EH (cell line): ENCODE results near the gene FAIM2.
A peak's percentile ranks its signal among the peaks of the same experiment; 100 is the strongest.

Source experiments
- DNase-seq: peaks from one replicate; pipeline ENCODE4 v3.0.0-alpha.2; 2015; ENCODE audit warnings: low read depth

FAIM2 gene

GRCh38 chr12:49939707-49940106 is 36.0 kb upstream of the FAIM2 start:
- DNase-seq: no peak

GRCh38 chr12:49939307-49939706 is 35.6 kb upstream of the FAIM2 start:
- DNase-seq: no peak

DNA sequence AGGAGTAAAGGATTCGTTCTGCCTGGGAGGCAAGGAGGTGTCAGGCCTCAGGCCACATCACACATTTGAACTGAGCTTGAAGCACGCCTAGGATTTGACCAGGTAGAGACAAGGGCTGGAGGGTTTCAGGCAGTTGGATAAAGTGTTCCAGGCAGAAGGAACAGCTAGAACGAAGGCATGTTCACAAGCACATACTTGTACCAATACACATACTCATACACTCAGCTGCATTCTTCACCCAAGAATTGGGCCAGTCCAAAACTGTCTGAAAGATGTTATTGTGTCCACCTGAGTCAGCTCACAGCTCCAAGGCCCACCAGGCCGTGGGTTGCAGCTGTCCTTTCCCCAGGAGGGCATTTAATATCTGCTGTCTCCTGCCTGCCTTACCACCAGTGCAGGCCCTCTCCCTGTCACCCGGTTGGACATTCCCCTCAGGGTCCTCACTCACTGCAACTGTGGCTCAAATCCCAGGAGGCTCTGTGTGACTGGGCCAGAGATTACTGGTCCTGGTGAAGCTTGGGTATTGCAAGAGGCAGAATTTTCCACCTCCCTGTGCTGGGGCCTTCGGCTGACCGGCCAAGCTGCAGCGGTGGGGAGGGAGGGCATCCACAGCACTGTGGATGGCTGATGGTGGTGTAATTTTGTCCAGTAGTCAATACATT is 34.1 kb upstream of the FAIM2 start:
- no peak for DNase-seq

DNA sequence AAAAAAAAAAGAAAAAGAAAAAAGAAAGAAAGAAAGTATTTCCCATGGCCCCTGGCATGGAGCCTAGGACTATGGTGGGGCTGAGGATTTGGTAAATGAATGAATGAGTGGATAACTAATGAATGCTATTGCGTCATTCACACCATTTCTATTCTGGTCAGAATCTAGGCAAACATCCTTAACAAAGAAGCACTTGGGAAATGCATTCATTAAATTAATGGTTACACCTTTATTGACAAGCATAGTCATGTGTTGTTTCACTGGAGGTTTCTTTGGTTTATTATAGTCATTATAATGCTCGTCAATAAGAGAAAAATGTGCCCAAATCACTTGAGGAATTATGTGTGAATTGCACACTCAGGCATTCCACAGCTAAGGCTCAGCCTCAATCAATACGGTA is 33.2 kb upstream of the FAIM2 start:
- no peak for DNase-seq

GRCh38 chr12:49934505-49934904 is 30.8 kb upstream of the FAIM2 start:
- no peak for DNase-seq

DNA sequence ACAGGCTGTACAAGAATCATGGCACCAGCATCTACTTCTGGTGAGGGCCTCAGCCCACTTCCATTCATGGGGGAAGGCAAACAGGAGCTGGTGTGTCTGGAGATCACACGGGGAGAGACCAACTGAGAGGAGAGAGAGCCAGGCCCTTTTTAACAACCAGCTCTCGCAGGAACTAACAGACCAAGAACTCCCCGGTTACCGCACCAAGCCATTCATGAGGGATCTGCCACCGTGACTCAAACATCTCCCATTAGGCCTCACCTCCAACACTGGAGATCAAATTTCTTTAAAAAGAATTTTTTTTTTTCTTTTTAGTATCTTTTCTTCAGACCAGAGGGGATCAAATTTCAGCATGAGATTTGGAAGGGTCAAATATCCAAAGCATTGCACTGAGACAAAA is 30.1 kb upstream of the FAIM2 start:
- peak; percentile 52 for DNase-seq

DNA sequence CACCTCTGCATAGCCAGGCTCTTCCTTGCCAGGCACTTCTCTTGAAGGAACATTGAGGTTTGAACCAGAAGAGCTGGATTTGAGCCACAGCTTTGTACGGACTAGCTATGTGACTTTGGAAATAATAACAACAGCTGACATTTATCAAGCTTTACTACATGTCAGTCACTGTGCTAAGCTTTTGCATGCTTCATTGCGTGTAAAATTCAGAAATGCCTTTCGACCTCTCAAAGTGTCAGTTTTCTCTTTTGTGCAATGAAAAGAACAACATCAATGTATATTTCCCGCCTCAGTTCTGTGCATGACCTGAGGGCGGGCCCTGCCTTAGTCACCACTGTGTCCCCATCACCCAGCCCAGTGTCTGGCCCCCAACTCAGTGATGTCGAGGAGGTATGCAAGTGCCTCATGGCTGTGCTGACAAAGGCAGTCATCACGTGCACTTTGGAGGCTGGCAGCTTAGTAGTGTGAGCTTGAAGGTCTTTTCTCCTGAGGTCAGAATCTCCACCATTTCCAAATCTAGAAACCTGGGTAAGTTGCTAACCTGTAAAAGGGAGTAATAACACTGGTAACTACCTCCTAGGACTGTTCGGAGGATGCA is 28.9 kb upstream of the FAIM2 start:
- no peak for DNase-seq

GRCh38 chr12:49932023-49932422 is 28.3 kb upstream of the FAIM2 start:
- no peak for DNase-seq

GRCh38 chr12:49930515-49931288 is 27.0 kb upstream of the FAIM2 start:
- peak; percentile 70 for DNase-seq

- no peak for DNase-seq
Observed at GRCh38 chr12:49929581-49929980, 25.9 kb upstream of the FAIM2 start.

- DNase-seq: no peak
Observed at GRCh38 chr12:49928471-49928870, 24.8 kb upstream of the FAIM2 start.

GRCh38 chr12:49925433-49926204 is 21.9 kb upstream of the FAIM2 start:
- DNase-seq: no peak

DNA sequence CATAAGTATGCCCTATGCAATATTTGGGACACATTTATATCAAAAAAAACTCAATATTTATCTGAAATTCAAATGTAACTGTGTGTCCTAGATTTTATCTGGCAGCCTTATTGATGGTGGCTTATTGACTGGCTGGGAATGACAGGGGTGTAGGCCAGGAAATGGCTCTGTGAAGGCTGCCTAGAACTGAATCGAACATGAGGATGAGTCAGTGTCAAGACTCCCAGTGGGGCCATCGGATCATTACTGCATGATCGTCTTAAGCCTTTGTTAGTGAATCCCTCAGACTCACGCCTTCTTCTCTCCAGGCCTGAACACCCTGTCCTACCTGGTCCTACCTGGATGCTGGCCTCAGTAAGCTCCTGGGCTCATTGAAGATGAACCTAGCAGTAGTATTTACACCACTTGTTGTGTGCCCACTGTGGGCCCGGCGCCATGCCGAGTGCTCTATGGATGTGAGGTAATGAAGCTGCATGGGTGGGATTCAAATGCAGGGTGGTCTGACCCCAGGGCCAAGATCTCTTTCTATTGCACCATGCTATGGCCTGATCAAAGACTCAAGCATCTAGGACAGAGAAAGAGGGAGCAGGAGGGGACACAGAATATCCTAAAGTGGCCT is 21.0 kb upstream of the FAIM2 start:
- DNase-seq: no peak

DNA sequence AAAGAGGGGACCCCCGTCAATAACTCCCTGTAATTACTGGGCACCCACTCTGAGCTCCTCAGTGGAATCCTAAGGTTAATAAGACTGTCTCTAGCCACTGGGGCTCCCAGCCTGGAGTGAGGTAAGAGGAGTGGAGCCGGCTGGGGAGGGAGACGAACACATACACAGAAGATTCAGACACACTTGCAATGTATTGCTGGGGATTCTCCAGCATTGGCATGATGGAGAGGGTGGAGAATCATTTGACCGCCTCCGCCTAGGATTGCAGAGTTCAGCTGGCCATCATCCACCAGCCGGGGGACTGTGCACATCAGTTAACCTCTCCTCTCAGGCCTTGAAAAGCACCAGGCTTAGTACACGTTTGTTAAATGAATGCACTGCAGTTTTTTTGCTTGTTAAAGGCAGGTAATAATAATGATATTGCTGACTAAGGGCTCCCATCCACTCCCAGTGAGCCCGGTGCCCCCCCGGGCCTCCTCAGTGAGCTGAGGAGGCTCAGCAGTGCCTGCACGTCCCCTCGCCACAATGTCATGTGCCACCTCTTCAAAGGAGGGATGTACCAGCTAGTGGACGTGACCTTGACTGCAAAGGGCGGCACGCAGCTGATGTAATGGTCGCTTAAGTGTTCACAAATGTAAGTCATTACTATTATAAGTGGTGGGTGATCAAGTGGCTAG is 20.3 kb upstream of the FAIM2 start:
- DNase-seq: no peak

DNA sequence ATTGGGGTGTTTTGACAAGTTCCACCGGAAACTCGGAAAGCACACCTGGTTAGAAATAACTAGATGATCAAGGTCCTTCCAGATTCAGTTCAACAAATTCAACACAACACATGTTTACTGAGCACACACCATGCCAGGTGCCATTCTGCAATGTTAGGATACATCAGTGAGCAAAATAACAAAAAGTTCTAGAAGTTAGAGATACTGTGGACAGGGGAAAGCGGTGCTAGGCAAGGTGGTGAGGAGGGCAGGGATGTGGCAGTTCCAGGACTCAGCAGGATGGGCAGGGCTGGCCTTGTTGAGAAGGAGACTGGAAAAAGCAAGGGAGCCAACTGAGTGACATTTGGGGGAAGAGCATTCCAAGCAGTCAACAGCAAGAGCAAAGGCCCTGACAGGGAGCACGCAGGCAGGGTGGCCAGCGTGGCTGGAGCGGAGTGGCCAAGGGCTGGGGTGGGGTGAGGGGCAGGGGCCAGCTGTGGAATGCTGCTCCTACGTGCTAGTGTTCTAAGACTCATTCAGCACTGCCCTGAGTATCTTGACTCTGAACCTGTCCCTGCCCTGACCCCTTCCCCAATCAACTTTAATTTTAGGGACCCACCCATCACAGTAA is 19.4 kb upstream of the FAIM2 start:
- no peak for DNase-seq

- no peak for DNase-seq
Observed at GRCh38 chr12:49922349-49923034, 18.8 kb upstream of the FAIM2 start.

DNA sequence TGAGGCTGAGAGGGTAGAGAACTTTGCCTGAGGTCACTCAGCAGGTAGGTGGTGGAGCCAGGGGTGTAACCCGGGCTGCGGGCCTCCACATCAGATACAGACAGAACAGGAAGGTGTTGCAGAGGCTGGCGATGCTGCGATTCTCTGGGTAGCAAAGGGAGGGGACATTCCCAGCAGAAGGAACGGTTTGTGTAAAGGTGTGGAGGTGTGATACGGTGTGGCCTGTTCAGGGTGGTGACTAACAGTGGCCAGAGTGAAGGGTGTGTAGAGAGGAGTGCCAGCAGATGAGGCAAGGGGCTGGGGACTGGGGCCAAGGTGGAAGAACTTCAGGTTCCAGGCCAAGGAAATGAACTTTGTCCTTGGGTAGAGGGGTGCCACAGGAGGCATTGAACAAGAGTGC is 18.2 kb upstream of the FAIM2 start:
- no peak for DNase-seq

DNA sequence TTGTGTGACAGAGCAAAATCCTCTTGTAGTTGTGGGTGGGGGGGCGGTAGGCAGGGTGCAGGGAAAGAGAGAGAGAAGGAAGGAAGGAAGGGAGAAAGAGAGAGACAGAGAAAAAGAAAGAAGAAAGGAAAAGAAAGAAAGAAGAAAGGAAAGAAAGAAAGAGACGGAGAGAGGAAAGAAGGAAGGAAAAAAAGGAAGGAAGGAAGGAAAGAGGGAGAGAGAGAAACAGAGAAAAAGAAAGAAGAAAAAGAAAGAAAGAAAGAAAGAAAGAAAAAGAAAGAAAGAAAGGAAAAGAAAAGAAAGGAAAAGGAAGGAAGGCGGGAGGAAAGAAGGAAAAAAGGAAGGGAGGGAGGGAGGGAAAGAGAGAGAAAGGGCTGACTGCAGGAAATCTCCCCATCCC is 17.6 kb upstream of the FAIM2 start:
- DNase-seq: no peak

DNA sequence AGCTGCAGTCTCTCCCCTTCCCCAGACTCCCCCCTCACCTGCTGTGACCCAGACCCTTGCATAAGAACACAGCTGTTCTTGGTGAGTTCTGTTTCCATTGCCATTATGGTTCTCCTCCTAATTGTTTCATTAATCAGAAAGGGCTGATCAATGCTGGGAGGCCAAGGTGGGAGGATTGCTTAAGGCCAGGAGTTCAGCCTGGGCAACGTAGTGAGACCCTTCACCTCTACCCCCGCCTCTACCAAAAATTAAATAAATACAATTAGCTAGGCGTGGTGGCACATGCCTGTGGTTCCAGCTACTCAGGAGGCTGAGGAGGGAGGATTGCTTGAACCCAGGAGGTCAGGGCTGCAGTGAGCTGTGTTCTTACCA is 17.2 kb upstream of the FAIM2 start:
- DNase-seq: no peak

DNA sequence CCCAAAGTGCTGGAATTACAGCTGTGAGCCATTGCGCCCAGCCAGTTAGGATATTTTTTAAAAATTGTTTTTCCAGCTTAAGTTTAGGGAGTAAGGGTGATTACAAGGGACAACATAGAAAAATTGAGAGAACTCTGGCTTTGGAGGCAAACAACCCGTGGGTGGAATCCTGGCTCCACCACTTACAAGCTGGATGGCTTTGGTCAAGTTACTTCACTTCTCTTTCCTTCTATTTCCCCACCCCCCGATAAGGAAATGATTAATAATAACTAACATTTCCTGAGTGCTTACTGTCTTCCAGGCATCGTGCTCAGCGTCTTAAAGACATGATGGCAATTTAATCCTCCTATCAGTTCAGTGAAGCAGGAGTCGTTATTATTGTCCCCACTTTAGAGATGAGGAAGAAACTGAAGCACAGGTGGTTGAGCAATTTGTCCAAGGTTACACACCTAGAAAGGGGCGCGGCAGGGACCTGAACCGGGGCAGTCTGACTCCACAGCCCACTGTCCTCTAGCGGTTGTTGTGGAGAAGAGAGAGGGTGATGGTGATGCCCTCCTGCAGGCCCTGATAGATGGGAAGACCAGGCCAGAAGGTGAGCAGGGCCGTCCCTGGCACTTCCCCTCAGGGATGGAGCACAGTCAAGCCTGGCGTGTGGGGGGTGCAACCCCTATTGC is 16.7 kb upstream of the FAIM2 start:
- DNase-seq: peak; percentile 46
